Ascending aorta (tissue), 2 donors: ENCODE data around the gene TNFAIP2. TPM values are rescaled to one million over a fixed set of nuclear protein-coding genes. Genes with fewer than 3 reads are reported as not detected.
"Not testable (repeated sequence)": the region's sequence is repeated elsewhere in the genome, so short reads cannot be mapped to it uniquely, and the experiment has no call there.

Experiments
- DNase-seq, 2 donors: peaks; one replicate each; pipeline ENCODE4 v3.0.0-alpha.2; 2019; ENCODE audit warnings: low spot score in 2 of 2
- H3K27ac ChIP-seq, 2 donors: fragments of 200-600 bp; sonication (generic); one replicate each; pipeline ENCODE4 v1.5.1; 2016 to 2017; ENCODE audit warnings: mild to moderate bottlenecking in 1 of 2
- H3K27me3 ChIP-seq: fragments of 200-600 bp; sonication (generic); one replicate; pipeline ENCODE4 v1.5.1; 2017
- H3K36me3 ChIP-seq, 2 donors: fragments of 200-600 bp; sonication (generic); one replicate each; pipeline ENCODE4 v1.5.1; 2016
- H3K4me1 ChIP-seq, 2 donors: fragments of 200-600 bp; sonication (generic); one replicate each; pipeline ENCODE4 v1.5.1; 2016 to 2017; ENCODE audit warnings: mild to moderate bottlenecking in 1 of 2
- H3K4me3 ChIP-seq, 2 donors: fragments of 200-600 bp; sonication (generic); one replicate each; pipeline ENCODE4 v1.5.1; 2016 to 2017; ENCODE audit warnings: mild to moderate bottlenecking in 1 of 2
- H3K9me3 ChIP-seq, 2 donors: fragments of 200-600 bp; sonication (generic); one replicate each; pipeline ENCODE4 v1.5.1; 2016
- intact Hi-C: fragments of 100-400 bp; cut with DNase I; formaldehyde crosslinking; loops from one replicate; pipeline ENCODE4 v1.15.1; 2023
- total RNA-seq: library from RNA; depleted of rRNA; stranded (reverse); fragments of >200 nt; gene quantifications from one replicate; pipeline ENCODE4 v1.1.0, GENCODE V29; 2016
- TF ChIP-seq, protein P1 (sequence below), 3 experiments: fragments of 200-600 bp in 2 of 3; fragments of 450-650 bp in 1 of 3; sonication (generic) in 2 of 3; IDR thresholded peaks; one replicate each; pipeline ENCODE4 v1.5.1; 2016 to 2019; ENCODE audit warnings: antibody characterized with exemption in 3 of 3, mild to moderate bottlenecking in 1 of 3, moderate library complexity in 1 of 3

TNFAIP2 gene
- total RNA-seq, 1 donor from 2014 or later = 133 TPM

DNA sequence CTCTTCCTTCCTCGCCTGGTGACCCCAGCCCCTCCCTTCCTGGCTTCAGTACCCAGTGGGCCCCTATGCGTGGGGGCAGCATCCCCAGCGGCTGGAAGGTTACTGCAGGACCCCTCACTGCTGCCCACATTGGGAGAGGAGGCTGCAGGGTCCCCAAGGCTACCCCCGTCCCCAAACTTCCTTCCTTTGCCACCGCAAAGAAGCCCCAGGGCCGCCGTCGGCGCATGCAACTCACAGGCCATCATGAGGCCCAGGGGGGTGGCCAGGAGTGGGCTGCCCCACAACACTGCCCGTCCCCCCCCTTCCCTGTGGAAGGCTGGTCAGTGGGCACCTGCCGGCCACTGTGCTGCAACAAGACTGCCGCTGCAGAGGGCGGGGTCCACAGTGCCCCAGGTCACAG is 9.5 kb upstream of the TNFAIP2 start:
- H3K27ac ChIP-seq = no peak overlapping the region
- TF ChIP-seq, protein P1, sequence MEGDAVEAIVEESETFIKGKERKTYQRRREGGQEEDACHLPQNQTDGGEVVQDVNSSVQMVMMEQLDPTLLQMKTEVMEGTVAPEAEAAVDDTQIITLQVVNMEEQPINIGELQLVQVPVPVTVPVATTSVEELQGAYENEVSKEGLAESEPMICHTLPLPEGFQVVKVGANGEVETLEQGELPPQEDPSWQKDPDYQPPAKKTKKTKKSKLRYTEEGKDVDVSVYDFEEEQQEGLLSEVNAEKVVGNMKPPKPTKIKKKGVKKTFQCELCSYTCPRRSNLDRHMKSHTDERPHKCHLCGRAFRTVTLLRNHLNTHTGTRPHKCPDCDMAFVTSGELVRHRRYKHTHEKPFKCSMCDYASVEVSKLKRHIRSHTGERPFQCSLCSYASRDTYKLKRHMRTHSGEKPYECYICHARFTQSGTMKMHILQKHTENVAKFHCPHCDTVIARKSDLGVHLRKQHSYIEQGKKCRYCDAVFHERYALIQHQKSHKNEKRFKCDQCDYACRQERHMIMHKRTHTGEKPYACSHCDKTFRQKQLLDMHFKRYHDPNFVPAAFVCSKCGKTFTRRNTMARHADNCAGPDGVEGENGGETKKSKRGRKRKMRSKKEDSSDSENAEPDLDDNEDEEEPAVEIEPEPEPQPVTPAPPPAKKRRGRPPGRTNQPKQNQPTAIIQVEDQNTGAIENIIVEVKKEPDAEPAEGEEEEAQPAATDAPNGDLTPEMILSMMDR (IDR thresholded peaks at IDR 0.05) = no peak
- no peaks in the 10 kb centered on the region for H3K9me3 ChIP-seq
- intact Hi-C loops = no loop called here
- peaks cover 0 to 18% of the 10 kb centered on the region in 2 donors for H3K4me1 ChIP-seq
- H3K27me3 ChIP-seq = no peaks in the 10 kb centered on the region
- no peak overlapping the region for H3K4me3 ChIP-seq
- no peaks in the 10 kb centered on the region for H3K36me3 ChIP-seq
- DNase-seq = no peak

GRCh38 chr14:103115086-103115679 is 8.1 kb upstream of the TNFAIP2 start:
- H3K36me3 ChIP-seq, H3K27me3 ChIP-seq, intact Hi-C loops, DNase-seq, H3K9me3 ChIP-seq: not testable (repeated sequence)
- Histone ChIP-seq H3K27ac (peak overlapping the region; percentile 33 to 39), H3K4me1 (peaks cover 0 to 14% of the 10 kb centered on the region in 2 donors), H3K4me3 (peak overlapping the region in 1 of 2 donors; percentile 36)

- intact Hi-C loops = no loop called here
- Histone ChIP-seq H3K36me3 (no peaks in the 10 kb centered on the region), H3K4me1 (peaks cover 0 to 7% of the 10 kb centered on the region in 2 donors), H3K27me3 (no peaks in the 10 kb centered on the region), H3K27ac (no peak overlapping the region), H3K4me3 (no peak overlapping the region), H3K9me3 (no peaks in the 10 kb centered on the region)
- TF ChIP-seq, protein P1 (IDR thresholded peaks at IDR 0.05) = no peak
- DNase-seq = no peak
Measured at GRCh38 chr14:103115845-103116572, 7.3 kb upstream of the TNFAIP2 start.

GRCh38 chr14:103116636-103117035 is 6.6 kb upstream of the TNFAIP2 start:
- intact Hi-C loops = no loop called here
- no peaks in the 10 kb centered on the region for H3K27me3 ChIP-seq
- no peak overlapping the region for H3K27ac ChIP-seq
- TF ChIP-seq, protein P1 (IDR thresholded peaks at IDR 0.05) = no peak
- no peaks in the 10 kb centered on the region for H3K36me3 ChIP-seq
- peaks cover 0 to 6% of the 10 kb centered on the region in 2 donors for H3K4me1 ChIP-seq
- no peak for DNase-seq
- no peak overlapping the region for H3K4me3 ChIP-seq
- H3K9me3 ChIP-seq = no peaks in the 10 kb centered on the region

DNA sequence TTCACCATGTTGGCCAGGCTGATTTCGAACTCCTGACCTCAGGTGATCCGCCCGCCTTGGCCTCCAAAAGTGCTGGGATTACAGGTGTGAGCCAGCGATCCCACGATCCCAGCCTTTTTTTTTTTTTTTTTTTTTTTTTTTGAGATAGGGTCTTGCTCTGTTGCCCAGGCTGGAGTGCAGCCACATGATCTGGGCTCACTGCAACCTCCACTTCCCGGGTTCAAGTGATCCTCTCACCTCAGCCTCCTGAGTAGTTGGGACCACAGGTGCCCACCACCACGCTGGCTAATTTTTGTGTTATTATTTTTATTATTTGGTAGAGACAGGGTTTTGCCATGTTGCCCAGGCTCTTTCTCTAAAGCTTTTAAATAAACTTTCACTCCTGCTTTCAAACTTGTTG is 5.8 kb upstream of the TNFAIP2 start:
- DNase-seq, H3K27me3 ChIP-seq, H3K9me3 ChIP-seq, intact Hi-C loops, H3K4me3 ChIP-seq, H3K27ac ChIP-seq, H3K36me3 ChIP-seq: not testable (repeated sequence)
- peaks cover 0 to 14% of the 10 kb centered on the region in 2 donors for H3K4me1 ChIP-seq

DNA sequence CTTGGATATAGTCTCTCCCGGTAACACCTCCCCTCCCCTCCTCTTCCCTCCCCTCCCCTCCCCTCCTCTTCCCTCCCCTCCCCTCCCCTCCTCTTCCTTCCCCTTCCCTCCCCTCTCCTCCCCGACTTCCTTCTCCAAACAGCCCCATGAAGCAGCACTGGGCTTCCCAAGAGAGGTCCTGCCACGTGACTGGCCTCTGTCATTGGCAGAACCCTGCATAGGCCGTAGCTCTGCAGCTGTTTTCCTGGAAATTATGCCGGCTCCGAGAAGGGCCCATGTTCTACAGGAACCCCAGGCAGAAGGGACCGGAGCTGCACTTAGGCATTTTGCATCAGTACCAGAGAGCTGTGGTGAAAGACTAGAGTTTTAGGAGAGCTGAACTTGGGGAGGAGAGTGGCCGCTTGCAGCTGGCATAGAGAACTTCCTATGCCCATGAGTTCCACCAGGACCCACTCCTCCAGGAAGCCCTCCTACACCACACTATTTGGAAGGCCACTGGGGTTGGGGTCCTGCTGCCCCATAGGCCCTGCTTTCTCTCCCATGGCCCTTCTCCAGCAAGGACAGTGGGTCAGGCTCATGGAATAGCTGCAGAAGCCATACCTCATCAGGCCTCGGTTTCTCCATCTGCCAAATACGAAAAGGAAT is 5.1 kb upstream of the TNFAIP2 start:
- no peaks in the 10 kb centered on the region for H3K36me3 ChIP-seq
- peak in 1 of 2 donors; percentile 81 for DNase-seq
- H3K4me1 ChIP-seq = peaks cover 0 to 20% of the 10 kb centered on the region in 2 donors
- intact Hi-C loops = no loop called here
- H3K9me3 ChIP-seq = no peaks in the 10 kb centered on the region
- H3K27me3 ChIP-seq = no peaks in the 10 kb centered on the region
- H3K27ac ChIP-seq = peak overlapping the region; percentile 44 to 59
- H3K4me3 ChIP-seq = no peak overlapping the region
- TF ChIP-seq, protein P1 (IDR thresholded peaks at IDR 0.05) = no peak
